Thyroid gland (tissue), 4 donors: ENCODE measurements around the gene UBAC1.

ENCODE experiments used
- POLR2A ChIP-seq, 2 donors: fragments of 450-650 bp; IDR thresholded peaks; one replicate each; pipeline ENCODE4 v1.6.1; 2017; ENCODE audit warnings: antibody characterized with exemption in 2 of 2, mild to moderate bottlenecking in 2 of 2, moderate library complexity in 1 of 2
- TF ChIP-seq, protein P1 (sequence below), 6 experiments: fragments of 200-600 bp in 3 of 6; fragments of 450-650 bp in 3 of 6; sonication (generic) in 3 of 6; IDR thresholded peaks; one replicate each; pipeline ENCODE4 v1.5.1; 2016 to 2019; ENCODE audit warnings: antibody characterized with exemption in 6 of 6, mild to moderate bottlenecking in 2 of 6, inconsistent platforms in 1 of 6, moderate library complexity in 1 of 6

- TF ChIP-seq, protein P1, sequence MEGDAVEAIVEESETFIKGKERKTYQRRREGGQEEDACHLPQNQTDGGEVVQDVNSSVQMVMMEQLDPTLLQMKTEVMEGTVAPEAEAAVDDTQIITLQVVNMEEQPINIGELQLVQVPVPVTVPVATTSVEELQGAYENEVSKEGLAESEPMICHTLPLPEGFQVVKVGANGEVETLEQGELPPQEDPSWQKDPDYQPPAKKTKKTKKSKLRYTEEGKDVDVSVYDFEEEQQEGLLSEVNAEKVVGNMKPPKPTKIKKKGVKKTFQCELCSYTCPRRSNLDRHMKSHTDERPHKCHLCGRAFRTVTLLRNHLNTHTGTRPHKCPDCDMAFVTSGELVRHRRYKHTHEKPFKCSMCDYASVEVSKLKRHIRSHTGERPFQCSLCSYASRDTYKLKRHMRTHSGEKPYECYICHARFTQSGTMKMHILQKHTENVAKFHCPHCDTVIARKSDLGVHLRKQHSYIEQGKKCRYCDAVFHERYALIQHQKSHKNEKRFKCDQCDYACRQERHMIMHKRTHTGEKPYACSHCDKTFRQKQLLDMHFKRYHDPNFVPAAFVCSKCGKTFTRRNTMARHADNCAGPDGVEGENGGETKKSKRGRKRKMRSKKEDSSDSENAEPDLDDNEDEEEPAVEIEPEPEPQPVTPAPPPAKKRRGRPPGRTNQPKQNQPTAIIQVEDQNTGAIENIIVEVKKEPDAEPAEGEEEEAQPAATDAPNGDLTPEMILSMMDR (IDR thresholded peaks at IDR 0.05): no peak
- TF ChIP-seq POLR2A (IDR thresholded peaks at IDR 0.05): no peak
These were observed 27.3 kb upstream of the UBAC1 start for GRCh38 chr9:135988493-135988892.
